GM12875 (cell line): ENCODE results near the gene SLC25A29.
A peak's percentile ranks its signal among the peaks of the same experiment; 100 is the strongest.

ENCODE experiments used
- H3K4me3 ChIP-seq: one replicate; pipeline ENCODE4 v1.5.1; 2011; ENCODE audit warnings: low read depth, low read length, control low read depth
- TF ChIP-seq, protein P1 (sequence below): IDR thresholded peaks from 2 replicates; pipeline ENCODE4 v1.5.1; 2011; ENCODE audit warnings: low read depth, mild to moderate bottlenecking, control low read depth, inconsistent platforms, low read length, moderate library complexity, borderline replicate concordance; ENCODE audit not compliant: insufficient read depth

The SLC25A29 gene

DNA sequence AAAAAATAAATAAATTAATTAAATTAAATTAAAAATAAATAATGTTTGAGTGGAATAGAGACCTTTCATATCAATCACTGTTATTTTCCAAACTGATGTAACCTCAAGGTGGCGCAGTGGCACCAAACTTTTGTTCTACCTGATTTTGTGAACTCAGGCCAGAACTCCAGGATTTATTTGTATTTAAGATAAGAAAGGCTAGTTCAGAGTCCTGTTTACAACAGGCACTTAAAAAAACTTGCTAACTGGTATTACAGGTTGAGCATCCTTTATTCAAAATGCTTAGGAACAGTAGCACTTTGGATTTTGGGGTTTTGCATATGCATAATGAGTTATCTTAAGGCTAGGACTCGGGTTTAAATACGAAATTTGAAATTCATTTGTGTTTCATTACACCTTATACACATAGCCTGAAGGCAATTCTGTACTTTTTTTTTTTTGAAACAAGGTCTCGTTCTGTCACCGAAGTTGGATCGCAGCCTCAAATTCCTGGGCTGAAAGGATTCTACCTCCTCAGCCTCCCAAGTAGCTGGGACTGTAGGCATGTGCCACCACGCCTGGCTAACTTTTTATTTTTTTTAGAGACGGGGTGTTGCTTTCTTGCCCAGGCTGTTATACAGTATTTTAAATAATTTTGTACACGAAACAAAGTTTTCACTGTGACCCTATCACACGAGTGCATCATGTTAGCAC, 34.9 kb downstream of the SLC25A29 start:
- TF ChIP-seq, protein P1, sequence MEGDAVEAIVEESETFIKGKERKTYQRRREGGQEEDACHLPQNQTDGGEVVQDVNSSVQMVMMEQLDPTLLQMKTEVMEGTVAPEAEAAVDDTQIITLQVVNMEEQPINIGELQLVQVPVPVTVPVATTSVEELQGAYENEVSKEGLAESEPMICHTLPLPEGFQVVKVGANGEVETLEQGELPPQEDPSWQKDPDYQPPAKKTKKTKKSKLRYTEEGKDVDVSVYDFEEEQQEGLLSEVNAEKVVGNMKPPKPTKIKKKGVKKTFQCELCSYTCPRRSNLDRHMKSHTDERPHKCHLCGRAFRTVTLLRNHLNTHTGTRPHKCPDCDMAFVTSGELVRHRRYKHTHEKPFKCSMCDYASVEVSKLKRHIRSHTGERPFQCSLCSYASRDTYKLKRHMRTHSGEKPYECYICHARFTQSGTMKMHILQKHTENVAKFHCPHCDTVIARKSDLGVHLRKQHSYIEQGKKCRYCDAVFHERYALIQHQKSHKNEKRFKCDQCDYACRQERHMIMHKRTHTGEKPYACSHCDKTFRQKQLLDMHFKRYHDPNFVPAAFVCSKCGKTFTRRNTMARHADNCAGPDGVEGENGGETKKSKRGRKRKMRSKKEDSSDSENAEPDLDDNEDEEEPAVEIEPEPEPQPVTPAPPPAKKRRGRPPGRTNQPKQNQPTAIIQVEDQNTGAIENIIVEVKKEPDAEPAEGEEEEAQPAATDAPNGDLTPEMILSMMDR, result peak; percentile 35; the same call in 1 of the 2 replicates
- no peak overlapping the region for H3K4me3 ChIP-seq

DNA sequence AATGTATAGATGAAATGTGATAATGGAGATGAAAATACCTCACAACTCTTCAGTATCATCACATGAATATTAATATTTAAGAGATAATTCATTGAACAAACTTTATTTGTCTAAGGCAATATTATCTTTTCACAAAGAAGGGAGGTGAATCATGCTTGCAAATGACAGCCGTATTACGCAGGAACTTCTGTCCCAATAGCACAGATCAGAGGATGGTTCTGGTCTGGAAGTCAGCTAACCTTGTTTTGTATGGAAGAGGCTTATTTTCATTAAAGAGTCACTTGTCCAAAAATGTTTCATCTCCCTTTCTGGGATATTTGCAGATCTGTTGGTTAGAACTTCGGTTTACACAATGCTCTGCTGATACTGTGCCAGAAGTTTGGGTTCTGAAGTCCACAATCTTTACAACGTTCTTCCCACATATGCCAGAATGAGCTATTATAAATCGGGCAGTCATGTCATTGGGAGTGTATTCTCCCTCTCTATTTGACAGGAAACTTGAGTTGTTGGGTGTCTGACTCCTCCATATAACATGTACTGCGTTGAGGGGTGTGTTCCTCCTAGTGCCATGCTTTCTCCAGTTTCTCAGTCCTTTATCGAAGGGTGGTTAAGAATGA, 37.5 kb downstream of the SLC25A29 start:
- no peak overlapping the region for H3K4me3 ChIP-seq
- TF ChIP-seq, protein P1, result no peak

DNA sequence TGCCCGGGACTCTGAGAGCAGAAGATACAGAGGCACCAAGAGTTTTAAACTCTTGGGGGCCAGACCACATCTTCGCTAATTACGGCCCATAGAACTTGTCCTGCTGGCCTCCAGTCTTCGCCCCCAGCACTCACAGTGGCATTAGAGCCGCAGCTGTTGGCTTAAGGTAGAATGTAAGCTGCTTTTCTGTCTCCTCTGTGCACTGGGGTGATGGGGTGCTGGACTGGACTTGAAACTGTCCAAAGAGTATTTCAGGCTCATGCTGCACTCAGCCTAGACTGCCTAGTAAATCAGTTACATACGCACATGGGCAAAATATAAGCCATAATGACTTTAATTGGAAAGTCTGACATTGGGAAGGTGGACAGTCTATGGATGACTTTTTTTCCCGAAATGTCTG, 38.3 kb downstream of the SLC25A29 start:
- TF ChIP-seq, protein P1, result no peak
- H3K4me3 ChIP-seq, result no peak overlapping the region

- TF ChIP-seq, protein P1, result no peak
- H3K4me3 ChIP-seq, result no peak overlapping the region
Measured at GRCh38 chr14:100263141-100263540, 43.1 kb downstream of the SLC25A29 start.

- H3K4me3 ChIP-seq, result no peak overlapping the region
- TF ChIP-seq, protein P1, result no peak
Measured at GRCh38 chr14:100262545-100262944, 43.7 kb downstream of the SLC25A29 start.

- no peak overlapping the region for H3K4me3 ChIP-seq
- TF ChIP-seq, protein P1, result no peak
Measured at GRCh38 chr14:100261621-100262020, 44.6 kb downstream of the SLC25A29 start.

DNA sequence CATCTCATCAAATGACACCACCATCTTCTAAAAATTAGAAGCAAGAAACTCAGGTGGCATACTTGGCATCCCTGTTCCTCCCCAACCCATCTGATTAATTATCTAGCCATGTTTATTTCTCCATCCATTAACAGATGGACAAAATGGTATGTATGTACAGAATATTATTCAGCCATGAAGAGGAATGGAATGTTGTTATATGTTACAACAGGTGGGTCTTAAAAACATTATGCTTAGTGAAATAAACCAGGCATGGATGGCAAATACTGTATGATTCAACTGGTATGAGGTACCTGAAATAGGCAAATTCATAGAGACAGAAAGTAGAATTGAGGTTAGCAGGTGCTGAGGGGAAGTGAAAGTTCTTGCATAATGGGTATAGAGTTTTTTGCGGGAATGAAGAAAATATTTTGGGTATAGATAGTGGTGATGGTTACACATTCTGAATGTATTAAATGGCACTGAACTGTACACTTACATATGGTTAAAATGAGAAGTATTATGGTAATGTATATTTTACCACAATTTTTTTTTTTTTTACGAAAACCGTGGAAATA, 49.8 kb downstream of the SLC25A29 start:
- TF ChIP-seq, protein P1, result no peak
- H3K4me3 ChIP-seq, result no peak overlapping the region
